Stimulated activated CD8-positive, alpha-beta memory T cell treated with anti-CD3 and anti-CD28 coated beads, Interleukin-15, amount 100 ng/mL, for 48 hours (primary cell): ENCODE results near the gene CNTFR.

Experiments used
- DNase-seq, 2 donors: peaks; one replicate each; pipeline ENCODE4 v3.0.0-alpha.2; 2020; ENCODE audit warnings: low read depth in 2 of 2

Gene CNTFR

DNA sequence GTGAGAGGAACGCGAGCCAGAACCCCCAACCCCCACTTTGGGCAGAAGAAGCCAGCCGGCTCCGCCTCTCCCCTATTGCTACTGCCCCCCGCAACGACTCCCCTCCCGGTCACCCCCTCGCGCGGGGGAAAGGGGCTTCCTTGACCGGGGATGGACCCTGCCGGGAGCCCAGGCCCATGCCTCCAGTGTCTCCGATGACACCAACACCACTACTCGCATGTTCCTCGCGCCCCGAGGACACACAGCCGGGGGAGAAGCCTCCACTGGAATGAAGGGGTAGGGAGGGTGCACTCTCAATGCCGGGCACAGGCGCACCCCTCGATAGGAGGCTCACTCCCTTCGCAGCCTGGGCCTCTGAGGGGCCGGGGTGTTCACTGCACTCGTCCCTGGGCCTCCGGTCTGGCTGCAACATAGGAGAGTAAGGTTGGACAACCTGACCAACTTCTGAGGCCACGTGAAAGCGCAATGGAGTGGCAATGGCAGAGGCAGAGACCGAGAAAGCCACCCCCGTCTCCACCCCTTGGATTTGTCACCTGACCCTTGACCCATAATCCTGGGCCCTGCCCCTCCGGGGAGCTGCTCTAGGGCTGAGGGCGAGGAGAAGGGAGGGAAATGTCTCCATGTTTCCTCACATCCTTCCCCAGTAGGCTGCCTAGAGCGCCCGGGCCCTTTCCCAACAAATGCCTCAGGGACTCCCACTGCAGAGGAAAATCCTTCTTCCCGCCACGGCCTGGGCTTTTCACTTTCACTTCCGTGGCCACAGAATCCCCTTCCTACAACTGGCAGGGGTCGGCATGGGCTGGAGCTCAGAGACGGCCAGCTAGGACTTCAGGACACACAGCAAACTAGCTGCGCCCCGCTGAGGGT, 1.1 kb upstream of the CNTFR start:
- no peak for DNase-seq

DNA sequence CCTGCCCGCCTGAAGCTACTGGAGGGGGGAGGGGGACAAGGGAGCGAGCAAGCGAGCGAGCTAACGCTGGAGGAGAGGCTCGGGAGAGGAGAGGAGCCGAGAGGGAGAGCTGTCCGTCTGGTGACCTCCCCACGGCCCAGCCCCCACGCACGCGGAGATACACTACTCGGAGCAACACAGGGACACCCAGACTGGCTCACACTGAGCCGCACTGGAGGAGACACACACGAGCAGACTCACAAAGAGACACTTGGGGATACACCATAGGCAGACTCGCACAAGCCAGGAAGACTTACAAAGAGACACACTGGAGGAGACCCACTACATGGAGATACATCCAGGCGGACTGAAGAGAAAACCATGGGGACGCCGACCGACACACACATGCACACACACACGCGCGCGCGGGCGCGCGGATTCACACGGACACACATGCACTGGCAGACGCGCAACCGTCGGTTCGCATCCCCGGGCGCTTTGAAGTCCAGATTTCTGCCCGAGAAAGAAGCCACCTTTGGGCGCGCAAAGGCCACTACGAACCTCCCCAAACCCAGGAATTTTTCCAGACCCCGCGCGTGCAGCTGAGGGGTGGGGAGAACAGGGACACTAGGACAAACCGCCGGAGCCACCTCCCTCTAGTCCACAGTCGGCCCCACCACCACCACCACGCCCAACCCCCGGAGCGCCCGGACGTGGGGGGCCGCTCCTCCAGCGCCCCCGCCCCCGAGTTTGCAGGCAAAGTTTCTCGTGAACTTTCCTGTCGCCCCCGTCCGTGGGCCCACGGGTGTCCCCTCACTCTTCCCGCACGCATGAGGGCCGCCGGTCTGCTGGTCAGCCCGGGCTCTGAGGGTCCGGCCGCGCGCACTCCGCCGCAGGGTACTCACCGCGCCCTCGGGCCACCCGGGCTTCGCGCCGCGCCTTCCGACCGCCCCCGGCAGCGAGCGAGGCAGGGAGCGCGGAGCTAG, 571 bp downstream of the CNTFR start:
- DNase-seq: no peak

- DNase-seq: no peak
Measured at GRCh38 chr9:34587271-34587670, 2.3 kb downstream of the CNTFR start.

DNA sequence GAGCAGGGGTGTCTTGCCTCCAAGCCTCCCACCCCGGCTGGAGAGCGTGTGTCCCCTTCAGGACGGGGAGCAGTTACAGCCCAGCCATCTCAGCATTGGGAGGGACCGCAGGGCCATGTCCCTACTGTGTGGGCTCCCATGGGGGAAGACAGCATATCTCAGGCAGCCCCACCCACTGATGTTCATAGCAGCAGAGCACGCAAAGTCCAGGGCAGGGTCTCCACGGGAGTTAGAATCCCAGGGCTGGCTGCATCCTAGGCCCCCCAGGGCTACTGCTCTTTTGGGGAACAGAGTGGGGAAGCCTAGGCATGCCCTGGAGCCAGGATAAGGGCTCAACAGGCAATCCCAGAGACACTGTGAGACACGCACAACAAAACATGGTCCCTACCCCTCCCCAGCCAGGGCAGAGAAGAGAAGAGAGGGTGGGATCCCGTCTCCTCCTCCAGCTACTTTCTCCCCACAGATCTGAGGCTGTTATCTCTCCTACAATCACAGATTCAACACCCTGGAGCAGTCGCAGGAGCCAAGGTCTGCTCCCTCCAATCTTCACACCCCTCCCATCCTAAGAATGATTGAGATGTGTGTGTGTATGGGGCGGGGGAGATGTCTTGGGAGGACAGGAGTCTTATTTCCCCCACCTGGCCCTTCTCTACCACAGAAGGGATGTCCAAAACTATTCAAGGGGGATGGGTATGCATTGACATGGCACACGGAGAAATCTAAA, 3.4 kb downstream of the CNTFR start:
- no peak for DNase-seq

DNA sequence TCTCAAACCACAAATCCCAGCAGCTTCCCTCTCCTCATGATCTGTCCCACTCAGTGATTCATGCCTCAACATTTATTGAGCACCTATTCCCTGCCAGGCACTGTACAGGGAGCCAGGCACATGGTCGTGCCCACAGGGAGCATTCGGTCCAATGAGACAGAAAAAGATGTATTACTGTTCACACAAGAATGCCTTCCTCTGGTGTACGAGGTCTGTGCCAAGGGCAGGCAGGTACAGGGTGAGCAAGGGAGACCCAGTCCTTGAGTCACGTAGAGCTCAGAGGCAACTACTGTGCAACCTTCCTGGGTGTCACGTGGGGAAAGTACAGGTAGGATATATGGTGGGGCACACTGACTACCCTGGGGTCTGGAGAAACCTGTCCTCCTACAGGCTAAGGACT, 4.6 kb downstream of the CNTFR start:
- DNase-seq: no peak

DNA sequence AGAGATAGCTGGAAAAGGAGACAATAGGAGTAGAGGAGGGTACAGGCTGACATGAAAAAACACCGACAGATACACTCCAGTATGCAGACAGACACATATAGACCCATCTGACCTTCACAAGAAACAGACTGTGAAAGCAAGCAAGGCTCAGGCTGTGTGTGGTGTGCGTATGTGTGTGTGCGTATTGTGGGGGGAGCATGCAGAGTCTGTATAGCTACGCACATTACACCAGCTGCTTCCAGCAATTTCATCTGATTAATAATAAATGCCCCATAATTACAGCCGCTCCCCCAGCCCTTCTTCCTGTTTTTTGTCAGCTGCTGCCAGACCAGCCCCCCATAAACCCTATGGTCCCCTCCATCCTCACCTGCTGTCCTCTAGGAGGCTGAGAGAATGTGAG, 6.7 kb downstream of the CNTFR start:
- DNase-seq: no peak

DNA sequence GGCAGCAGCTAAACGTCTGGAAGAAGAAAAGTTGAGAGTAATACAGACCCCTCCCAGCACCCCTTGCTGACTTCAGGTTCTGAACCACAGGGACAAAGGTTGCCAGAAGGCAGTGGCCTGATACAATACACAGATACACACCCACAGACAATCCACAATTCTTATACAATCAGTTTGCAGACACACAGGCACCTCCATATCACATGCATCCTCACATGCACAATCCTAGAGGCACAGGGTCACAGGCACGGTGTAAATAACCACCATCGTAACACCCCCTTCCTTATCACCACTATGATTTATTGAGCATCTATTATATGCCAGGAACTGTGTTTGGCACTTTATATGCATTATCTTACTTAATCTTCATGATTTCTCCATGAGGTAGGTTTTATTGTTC, 8.2 kb downstream of the CNTFR start:
- DNase-seq: no peak

DNA sequence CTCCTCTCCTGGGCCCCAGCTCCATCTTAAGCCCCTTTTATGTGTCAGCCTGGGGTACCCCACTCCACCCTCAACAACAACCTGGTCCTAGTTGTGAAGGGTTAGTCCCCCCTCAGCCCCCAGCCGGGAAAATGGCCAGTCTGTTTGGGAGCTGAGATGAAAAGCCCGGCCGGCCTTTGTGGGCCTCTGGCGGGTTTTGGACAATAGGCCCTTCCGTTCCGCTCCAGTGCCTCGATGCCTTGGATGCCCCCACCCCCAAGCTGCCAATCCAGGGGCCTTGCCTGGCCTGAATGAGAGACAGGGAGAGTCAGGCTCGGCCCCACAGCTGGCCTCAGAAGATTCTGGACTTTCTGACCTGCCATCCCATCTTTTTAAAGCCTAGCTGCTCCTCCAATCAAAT, 9.2 kb downstream of the CNTFR start:
- no peak for DNase-seq

DNA sequence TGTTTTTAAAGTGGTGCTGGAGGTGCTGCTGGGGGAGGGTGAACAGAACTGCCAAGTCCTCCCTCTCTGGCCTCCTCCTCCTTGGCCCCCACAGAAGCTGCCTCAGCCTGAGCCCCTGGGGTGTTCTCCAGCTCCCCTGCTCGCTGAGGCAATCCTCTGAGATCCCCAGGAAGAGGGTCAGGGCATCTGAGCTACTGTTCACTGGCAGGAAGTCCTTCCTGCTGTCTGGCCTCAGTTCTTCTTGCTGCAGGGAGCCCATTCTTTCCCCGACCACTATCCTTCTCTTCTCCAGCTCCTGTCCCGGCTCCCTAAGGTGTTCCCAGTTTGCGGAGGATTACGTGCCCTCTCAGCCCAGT, 9.7 kb downstream of the CNTFR start:
- no peak for DNase-seq

DNA sequence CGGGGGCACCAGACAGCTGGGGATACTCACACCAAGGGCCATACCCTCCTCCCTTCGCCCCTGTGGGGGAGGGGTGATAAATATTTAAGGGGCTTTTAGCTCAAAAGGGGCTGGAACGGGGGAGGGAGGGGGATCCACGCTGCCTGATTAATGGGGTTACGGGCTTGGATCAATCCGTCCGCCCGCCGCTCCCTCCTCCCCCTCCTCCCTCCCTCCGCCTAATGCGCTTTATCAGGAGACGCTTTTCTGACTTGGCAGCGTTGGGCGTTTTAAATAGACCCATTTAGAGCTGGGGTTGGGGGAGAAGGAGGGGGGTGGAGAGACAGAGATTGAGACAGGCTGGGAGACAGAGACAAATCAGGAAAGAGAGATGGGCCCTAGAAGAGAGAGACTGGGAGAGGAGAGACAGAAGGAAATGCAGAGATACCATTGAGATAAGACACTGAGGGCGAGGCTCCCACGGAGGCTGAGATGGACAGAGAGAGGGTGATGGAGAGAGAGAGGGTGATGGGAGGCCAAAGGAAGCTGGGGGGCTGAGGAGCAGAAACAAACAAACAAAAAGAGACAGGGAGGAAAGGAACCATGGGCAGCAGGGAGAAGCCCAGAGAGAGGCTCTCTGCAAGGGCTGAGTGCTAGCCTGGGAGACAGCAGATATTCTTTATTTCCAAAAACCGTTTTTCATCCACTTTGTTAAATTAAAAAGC, 10.3 kb downstream of the CNTFR start:
- no peak for DNase-seq

DNA sequence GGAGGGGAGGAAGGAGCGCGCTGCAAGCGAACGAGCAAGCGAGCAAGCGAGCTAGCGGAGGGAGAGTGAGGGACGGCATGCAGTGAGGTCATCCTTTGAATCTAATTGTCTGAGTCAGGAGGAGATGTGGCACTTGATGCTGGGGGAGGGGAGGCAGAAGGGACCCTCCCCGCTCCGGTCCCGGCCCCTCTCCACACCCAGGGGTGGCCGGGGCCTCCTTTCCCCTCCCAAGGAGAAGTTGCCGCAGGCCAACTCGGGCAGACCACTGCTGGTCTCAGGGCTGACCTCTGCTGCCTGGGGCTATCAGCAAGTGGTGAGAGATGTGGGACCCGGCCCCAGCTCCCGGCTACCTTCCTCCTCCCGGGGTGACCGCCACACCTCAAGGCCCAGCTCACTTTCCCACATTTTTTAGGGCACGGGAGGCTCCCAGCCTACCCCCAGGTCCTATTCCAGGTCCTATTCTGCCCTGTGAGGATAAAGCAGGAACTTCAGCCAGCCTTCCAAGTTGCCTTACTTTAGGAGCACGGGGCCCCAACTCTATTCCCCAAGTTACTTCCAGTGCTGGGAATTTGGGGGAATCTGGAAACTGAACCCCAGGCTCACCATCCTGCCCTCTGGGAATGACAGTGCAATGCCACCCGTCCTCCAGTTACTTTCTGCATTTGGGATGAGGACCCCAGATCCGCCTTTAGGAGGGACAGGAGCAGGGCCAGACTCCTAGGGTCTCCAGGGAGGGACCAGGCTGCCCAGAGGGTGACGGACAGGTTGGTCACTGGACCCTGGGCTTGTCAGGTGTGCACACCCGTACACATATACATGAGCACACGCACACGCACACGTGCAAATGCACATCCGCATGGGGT, 11.1 kb downstream of the CNTFR start:
- no peak for DNase-seq

GRCh38 chr9:34577400-34578240, 11.9 kb downstream of the CNTFR start:
- no peak for DNase-seq

DNA sequence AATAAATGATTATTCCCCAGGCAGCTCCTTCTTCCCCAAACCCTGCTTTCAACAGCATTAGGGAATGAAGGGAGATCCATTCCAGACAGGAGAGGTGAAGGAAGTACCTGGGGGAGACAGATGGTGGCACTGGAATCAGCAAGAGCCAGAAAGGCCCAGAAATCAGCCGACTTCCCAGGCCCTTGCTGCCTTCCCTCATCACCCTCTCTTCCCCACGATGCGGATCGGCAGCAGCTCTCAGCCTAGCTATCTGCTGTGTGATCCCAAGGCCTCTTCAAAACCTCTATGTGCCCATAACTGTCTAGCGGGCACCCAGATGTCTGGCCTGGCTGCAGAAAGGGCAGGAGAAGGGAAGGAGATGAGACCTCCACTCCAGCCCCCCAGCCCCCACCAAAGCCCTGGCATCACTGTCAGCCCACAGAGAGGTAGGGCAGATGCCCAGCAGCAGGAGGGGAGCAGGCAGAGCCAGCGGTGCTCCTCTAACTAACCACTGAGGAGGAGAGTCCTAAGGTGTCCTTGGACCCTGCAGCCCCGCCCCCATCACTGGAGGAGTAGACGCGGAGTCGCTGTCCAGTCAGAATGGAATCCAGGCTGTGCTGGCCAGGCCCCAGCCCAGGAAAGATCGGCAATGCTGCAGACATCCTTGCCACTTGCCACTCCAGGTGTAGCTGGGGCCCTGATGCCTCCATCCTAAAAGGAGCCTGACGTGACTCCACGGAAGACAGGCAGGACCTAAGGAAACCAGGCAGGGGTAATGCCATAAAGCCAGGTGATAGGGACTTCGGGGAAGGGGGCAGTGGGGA, 12.7 kb downstream of the CNTFR start:
- DNase-seq: no peak

DNA sequence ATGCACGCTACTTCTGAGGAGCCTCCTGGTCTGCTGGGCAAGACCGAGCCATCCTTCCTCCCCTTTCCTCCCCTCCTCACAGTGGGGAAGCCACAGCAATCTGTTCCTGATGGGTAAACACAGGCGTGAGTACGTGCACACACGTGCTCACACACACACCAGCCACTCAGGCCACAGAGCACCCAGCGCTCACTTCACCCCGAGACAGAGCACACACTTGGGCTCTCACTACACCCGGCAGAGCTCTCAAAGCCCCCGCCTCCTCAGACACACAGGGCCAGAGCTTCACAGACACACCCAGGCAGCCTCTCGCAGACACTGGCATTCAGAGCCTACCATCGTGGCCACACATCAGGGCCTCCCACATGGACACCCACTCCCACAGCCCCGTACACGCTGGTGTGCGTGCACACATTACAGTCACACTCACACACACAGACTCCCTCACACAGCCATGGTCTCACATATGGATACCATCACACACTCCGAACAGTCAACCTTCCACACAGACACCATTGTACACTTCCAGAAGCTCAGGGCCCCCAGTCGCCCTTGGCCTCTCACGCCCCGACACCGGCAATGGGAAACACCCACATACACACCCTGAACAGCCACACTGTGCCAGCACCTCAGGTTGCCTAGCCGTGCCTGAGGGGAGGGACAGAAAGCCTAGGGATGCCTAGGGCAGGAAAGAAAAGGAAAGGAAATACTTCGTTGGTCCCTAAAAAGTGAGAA, 13.5 kb downstream of the CNTFR start:
- no peak for DNase-seq

GRCh38 chr9:34575241-34575640, 14.3 kb downstream of the CNTFR start:
- no peak for DNase-seq

GRCh38 chr9:34574571-34574970, 15.0 kb downstream of the CNTFR start:
- DNase-seq: no peak

DNA sequence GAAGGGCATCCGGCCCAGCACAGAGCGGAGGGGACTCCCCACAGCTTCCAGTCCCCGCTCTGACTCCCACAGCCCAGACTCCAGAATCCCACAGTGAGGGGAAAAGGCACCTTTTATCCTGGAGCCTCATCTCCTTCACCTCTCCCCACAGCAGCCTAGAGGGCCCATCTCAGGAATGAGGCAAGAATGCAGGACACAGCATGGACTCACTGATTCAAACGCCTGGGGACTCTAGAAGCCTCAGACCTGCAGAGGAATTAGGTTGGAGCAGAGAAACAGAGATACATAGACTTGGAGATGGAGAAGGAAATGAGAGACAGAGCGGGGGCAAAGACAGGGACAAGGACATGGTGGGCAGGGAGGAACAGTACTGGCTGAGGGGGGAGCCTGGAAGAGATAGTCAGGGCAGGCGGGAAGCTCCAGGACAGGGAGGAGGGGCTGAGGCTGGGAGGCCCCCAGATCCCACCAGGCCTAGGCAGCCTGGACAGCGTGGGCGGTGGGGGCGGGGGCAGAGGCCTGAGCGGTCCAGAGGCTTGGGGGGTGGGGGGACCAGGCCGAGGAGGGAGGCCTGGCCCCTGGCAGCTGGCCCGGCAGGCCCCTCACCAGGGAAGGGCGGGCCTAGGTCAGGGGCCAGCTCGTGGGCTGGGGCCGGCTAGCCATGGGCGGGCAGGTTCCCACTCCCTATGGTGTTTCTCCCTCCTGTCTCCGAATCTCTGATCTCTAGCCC, 15.8 kb downstream of the CNTFR start:
- no peak for DNase-seq
